ENCODE data around the gene VAV1. TPM values are rescaled to one million over a fixed set of nuclear protein-coding genes. Genes with fewer than 3 reads are reported as not detected.

Gene VAV1
- total RNA-seq, 6 experiments from 2014 or later = 1.1 to 7.9 (median 3.1) TPM

GRCh38 chr19:6750062-6750461 is 22.4 kb upstream of the VAV1 start:
- Histone ChIP-seq H3K36me3 (peaks cover 0 to 28% (median 0%) of the 10 kb centered on the region in 4 donors), H3K9me3 (no peaks in the 10 kb centered on the region), H3K4me1 (peaks cover 0 to 12% (median 0%) of the 10 kb centered on the region in 4 donors), H3K27me3 (no peaks in the 10 kb centered on the region), H3K4me3 (no peak overlapping the region), H3K27ac (no peak overlapping the region)
- 75% methylated on average over 4 of the region's 20 CpGs for WGBS (ENCODE audit: insufficient coverage, low coverage, low lambda C conversion rate, missing lambda C conversion rate)
- DNase-seq = no peak
- intact Hi-C loops (cut with DNase I) = no loop called here
- TF ChIP-seq, protein P1, sequence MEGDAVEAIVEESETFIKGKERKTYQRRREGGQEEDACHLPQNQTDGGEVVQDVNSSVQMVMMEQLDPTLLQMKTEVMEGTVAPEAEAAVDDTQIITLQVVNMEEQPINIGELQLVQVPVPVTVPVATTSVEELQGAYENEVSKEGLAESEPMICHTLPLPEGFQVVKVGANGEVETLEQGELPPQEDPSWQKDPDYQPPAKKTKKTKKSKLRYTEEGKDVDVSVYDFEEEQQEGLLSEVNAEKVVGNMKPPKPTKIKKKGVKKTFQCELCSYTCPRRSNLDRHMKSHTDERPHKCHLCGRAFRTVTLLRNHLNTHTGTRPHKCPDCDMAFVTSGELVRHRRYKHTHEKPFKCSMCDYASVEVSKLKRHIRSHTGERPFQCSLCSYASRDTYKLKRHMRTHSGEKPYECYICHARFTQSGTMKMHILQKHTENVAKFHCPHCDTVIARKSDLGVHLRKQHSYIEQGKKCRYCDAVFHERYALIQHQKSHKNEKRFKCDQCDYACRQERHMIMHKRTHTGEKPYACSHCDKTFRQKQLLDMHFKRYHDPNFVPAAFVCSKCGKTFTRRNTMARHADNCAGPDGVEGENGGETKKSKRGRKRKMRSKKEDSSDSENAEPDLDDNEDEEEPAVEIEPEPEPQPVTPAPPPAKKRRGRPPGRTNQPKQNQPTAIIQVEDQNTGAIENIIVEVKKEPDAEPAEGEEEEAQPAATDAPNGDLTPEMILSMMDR (IDR thresholded peaks at IDR 0.05) = no peak
- TF ChIP-seq POLR2A (IDR thresholded peaks at IDR 0.05) = no peak
- no peak for ATAC-seq

- intact Hi-C loops (cut with DNase I) = no loop called here
- 95% methylated on average over 12 of the region's 16 CpGs for WGBS (ENCODE audit: insufficient coverage, low coverage, low lambda C conversion rate, missing lambda C conversion rate)
- no peak for TF ChIP-seq POLR2A (IDR thresholded peaks at IDR 0.05)
- TF ChIP-seq, protein P1 (IDR thresholded peaks at IDR 0.05) = no peak
- Histone ChIP-seq H3K27ac (peak overlapping the region in 1 of 3 donors; percentile 89), H3K4me3 (no peak overlapping the region), H3K27me3 (no peaks in the 10 kb centered on the region), H3K9me3 (no peaks in the 10 kb centered on the region), H3K4me1 (peaks cover 0 to 10% (median 0%) of the 10 kb centered on the region in 4 donors), H3K36me3 (peaks cover 0 to 26% (median 0%) of the 10 kb centered on the region in 4 donors)
- ATAC-seq (no peak), DNase-seq (no peak)
Measured at GRCh38 chr19:6751189-6751588, 21.3 kb upstream of the VAV1 start.

DNA sequence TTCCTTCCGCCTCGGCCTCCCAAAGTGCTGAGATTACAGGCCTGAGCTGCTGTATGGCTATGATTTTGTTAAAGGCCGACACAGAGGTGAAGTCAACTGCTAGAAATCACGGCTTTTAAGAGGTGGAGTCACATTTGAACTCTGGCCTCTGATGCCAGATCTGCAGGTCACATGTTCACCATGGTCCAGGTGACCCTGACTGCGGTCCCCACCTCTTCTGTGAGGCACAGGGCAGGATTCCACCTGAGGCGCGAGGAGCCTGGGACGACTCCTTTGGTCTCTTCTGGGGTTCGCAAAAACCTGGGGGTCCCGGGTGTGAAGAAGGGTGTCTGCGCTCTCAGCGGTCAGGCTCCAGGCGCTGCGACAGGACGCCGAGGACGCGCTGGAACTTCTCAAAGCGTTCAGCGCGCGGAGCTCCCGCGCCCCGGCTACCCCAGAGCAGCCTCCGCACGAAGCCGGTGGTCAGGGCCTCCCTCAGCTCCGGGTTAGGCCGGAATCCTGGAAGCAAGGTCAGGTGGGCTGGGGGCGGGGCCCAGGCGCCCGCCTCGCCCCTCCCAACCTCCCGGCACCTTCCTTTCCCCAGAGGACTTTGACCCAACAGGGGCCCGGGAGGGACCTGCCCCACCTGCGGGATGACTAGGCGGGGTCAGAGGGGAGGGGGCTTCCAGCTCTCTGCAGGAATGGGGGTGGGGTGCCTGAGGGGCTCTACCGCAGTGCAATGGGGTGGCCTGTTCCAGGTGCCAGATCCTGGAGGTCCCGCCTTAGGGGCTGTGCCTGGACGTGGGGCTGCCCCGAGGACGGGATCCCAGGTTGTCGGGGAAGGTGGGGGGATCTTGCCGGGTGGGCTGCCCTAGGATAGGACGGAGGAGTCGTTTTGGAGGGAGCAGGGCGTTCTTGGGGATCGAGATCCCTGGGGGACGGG is 20.0 kb upstream of the VAV1 start:
- intact Hi-C loops (cut with DNase I) = no loop called here
- TF ChIP-seq, protein P1 (IDR thresholded peaks at IDR 0.05) = no peak
- TF ChIP-seq POLR2A (IDR thresholded peaks at IDR 0.05) = peak; percentile 45
- DNase-seq (peak; percentile 61 to 88 (median 85)), ATAC-seq (peak; percentile 64 to 71 (median 66))
- H3K27ac ChIP-seq = peak overlapping the region in 2 of 3 donors; percentile 59 to 89
- peaks cover 0 to 10% (median 0%) of the 10 kb centered on the region in 4 donors for H3K4me1 ChIP-seq
- H3K9me3 ChIP-seq = no peaks in the 10 kb centered on the region
- H3K27me3 ChIP-seq = no peaks in the 10 kb centered on the region
- 43% methylated on average over 12 of the region's 50 CpGs for WGBS (ENCODE audit: insufficient coverage, low coverage, low lambda C conversion rate, missing lambda C conversion rate)
- H3K4me3 ChIP-seq = peak overlapping the region; percentile 32 to 61 (median 50)
- peaks cover 0 to 13% (median 0%) of the 10 kb centered on the region in 4 donors for H3K36me3 ChIP-seq

- H3K36me3 ChIP-seq = peaks cover 0 to 8% (median 0%) of the 10 kb centered on the region in 4 donors
- peak overlapping the region in 2 of 3 donors; percentile 59 to 89 for H3K27ac ChIP-seq
- peak overlapping the region; percentile 32 to 61 (median 50) for H3K4me3 ChIP-seq
- no peaks in the 10 kb centered on the region for H3K27me3 ChIP-seq
- ATAC-seq (peak; percentile 84 to 90 (median 86)), DNase-seq (peak; percentile 87 to 94 (median 89))
- intact Hi-C loops (cut with DNase I) = no loop called here
- WGBS (ENCODE audit: insufficient coverage, low coverage, low lambda C conversion rate, missing lambda C conversion rate) = 7% methylated on average over 21 of the region's 50 CpGs
- peak; percentile 15 for TF ChIP-seq POLR2A (IDR thresholded peaks at IDR 0.05)
- TF ChIP-seq, protein P1 (IDR thresholded peaks at IDR 0.05) = peak; percentile 53 to 67 (median 58)
- H3K4me1 ChIP-seq = peaks cover 0 to 8% (median 0%) of the 10 kb centered on the region in 4 donors
- H3K9me3 ChIP-seq = no peaks in the 10 kb centered on the region
Measured at GRCh38 chr19:6753178-6754031, 19.1 kb upstream of the VAV1 start.
